Adrenal gland (tissue), 12 donors: ENCODE measurements around the gene KLK11. TPM values are rescaled to one million over a fixed set of nuclear protein-coding genes. Genes with fewer than 3 reads are reported as not detected.

Experiments used
- DNase-seq, 7 donors: peaks; one replicate each; pipeline ENCODE4 v3.0.0-alpha.2; 2019 to 2020
- H3K27ac ChIP-seq, 5 donors: fragments of 200-600 bp; sonication (generic) in 4 of 5; 1 replicate in 3 of 5; 2 replicates in 2 of 5; pipeline versions ENCODE4 v1.5.1 to v1.8.0; 2016 to 2020; ENCODE audit warnings: mild to moderate bottlenecking in 1 of 5
- H3K27me3 ChIP-seq: fragments of 200-600 bp; 2 replicates; pipeline ENCODE4 v1.8.0; 2021
- H3K36me3 ChIP-seq, 2 donors: fragments of 200-600 bp; replicated peaks in 1 of 2; 1 replicate in 1 of 2; 2 replicates in 1 of 2; pipeline versions ENCODE4 v1.5.1 to v1.8.0; 2018 to 2022
- H3K4me1 ChIP-seq, 2 donors: fragments of 200-600 bp; replicated peaks in 1 of 2; 1 replicate in 1 of 2; 2 replicates in 1 of 2; pipeline versions ENCODE4 v1.5.1 to v1.8.0; 2018 to 2021
- H3K4me3 ChIP-seq, 4 donors: fragments of 200-600 bp; sonication (generic) in 3 of 4; one replicate each; pipeline ENCODE4 v1.5.1; 2016 to 2018
- H3K9me3 ChIP-seq, 3 donors: fragments of 200-600 bp; sonication (generic) in 1 of 3; replicated peaks in 1 of 3; 1 replicate in 2 of 3; 2 replicates in 1 of 3; pipeline versions ENCODE4 v1.5.1 to v1.8.0; 2016 to 2021
- CTCF ChIP-seq, 6 experiments: fragments of 450-650 bp in 4 of 6; fragments of 200-600 bp in 2 of 6; sonication (generic) in 1 of 6; IDR thresholded peaks; 1 replicate in 5 of 6; 2 replicates in 1 of 6; pipeline versions ENCODE4 v1.5.1 to v1.8.0; 2016 to 2021; ENCODE audit warnings: antibody characterized with exemption in 6 of 6, mild to moderate bottlenecking in 2 of 6, moderate library complexity in 1 of 6
- POLR2A ChIP-seq, 2 donors: fragments of 450-650 bp; IDR thresholded peaks; one replicate each; pipeline ENCODE4 v1.6.1; 2017; ENCODE audit warnings: antibody characterized with exemption in 2 of 2, mild to moderate bottlenecking in 2 of 2, moderate library complexity in 1 of 2
- WGBS, 4 donors: extraction: QIAGEN DNeasy Blood & Tissue Kit in 2 of 4; methylation state at CpG; one replicate each; pipeline versions ENCODE4 v1.1.5 to v1.1.7; 2013 to 2017; 5-methylcytosine and 5-hydroxymethylcytosine counted together
- intact Hi-C, 2 donors: fragments of 100-400 bp; cut with DNase I; formaldehyde crosslinking; loops; one replicate each; pipeline versions ENCODE4 v1.14.1 to v1.15.0; 2022 to 2023
- polyA plus RNA-seq, 3 donors: library from polyadenylated mRNA; stranded (reverse); fragments of 200-250 nt in 2 of 3; fragments of 350-450 nt in 1 of 3; fragmentation: Illumina TruSeq in 1 of 3; extraction: RNeasy Lipid Tissue Mini Kit (QIAGEN cat#74804) in 1 of 3; gene quantifications; one replicate each; pipeline ENCODE4 v1.2.3, GENCODE V29; 2013 to 2014
- total RNA-seq, 9 donors: library from RNA; depleted of rRNA in 4 of 9; stranded (reverse); fragments of >200 nt in 4 of 9; fragments of 120-200 nt in 1 of 9; fragmentation: NEBNext Ultra II Directional in 1 of 9; extraction: Animal tissue kit (Norgen Biotek cat#: 25700) in 1 of 9; gene quantifications; one replicate each; pipeline versions ENCODE4 v1.1.0 to v1.2.4, GENCODE V29; 2013 to 2023
- donor health status: healthy with polysubstance abuse.
- donor health status: Bipolar disorder and iron deficiency.
- donor health status: DM: yes; HTN: yes; CAD: no.
- donor health status: DM: no; HTN: no; CAD: no.
- donor health status: DM: no; HTN: no; CAD: no.
- donor health status: DM: yes; HTN: yes; CAD: no.

The KLK11 gene
- total and polyA plus RNA-seq, 12 donors: 0.07 to 0.32 TPM; not detected in 10

- Histone ChIP-seq H3K4me1 (no peaks in the 10 kb centered on the region), H3K9me3 (no peaks in the 10 kb centered on the region), H3K36me3 (no peaks in the 10 kb centered on the region), H3K27me3 (peaks cover 8% of the 10 kb centered on the region), H3K4me3 (no peak overlapping the region), H3K27ac (no peak overlapping the region)
- no peak for DNase-seq
- intact Hi-C loops: no loop called here
- no peak for TF ChIP-seq POLR2A (IDR thresholded peaks at IDR 0.05)
- no peak for TF ChIP-seq CTCF (IDR thresholded peaks at IDR 0.05)
- 61 to 75% (median 64%) methylated on average over 4 of the region's 4 CpGs for WGBS, 4 donors
Observed at GRCh38 chr19:50977626-50978025, 48.8 kb downstream of the KLK11 start.

- Histone ChIP-seq H3K4me1 (no peaks in the 10 kb centered on the region), H3K27ac (no peak overlapping the region), H3K36me3 (no peaks in the 10 kb centered on the region), H3K27me3 (peaks cover 8% of the 10 kb centered on the region), H3K4me3 (no peak overlapping the region), H3K9me3 (no peaks in the 10 kb centered on the region)
- intact Hi-C loops: no loop called here
- WGBS, 4 donors: 16 to 29% (median 28%) methylated on average over 6 to 8 of the region's 8 CpGs
- TF ChIP-seq CTCF (IDR thresholded peaks at IDR 0.05) (no peak), POLR2A (IDR thresholded peaks at IDR 0.05) (no peak)
- no peak for DNase-seq
Observed at GRCh38 chr19:50975766-50976165, 50.6 kb downstream of the KLK11 start.

GRCh38 chr19:50974702-50975556, 51.5 kb downstream of the KLK11 start:
- WGBS, 4 donors: 17 to 56% (median 51%) methylated on average over 1 to 8 of the region's 9 CpGs
- intact Hi-C loops: no loop called here
- Histone ChIP-seq H3K27me3 (peaks cover 8% of the 10 kb centered on the region), H3K9me3 (no peaks in the 10 kb centered on the region), H3K27ac (no peak overlapping the region), H3K4me1 (no peaks in the 10 kb centered on the region), H3K36me3 (no peaks in the 10 kb centered on the region), H3K4me3 (no peak overlapping the region)
- DNase-seq: no peak
- no peak for TF ChIP-seq CTCF (IDR thresholded peaks at IDR 0.05)
- TF ChIP-seq POLR2A (IDR thresholded peaks at IDR 0.05): no peak

GRCh38 chr19:50972795-50973376, 53.5 kb downstream of the KLK11 start:
- no peak for DNase-seq
- peaks cover 14% of the 10 kb centered on the region for H3K27me3 ChIP-seq
- WGBS, 4 donors: 73 to 80% (median 75%) methylated on average over 9 of the region's 9 CpGs
- intact Hi-C loops: no loop called here
- no peaks in the 10 kb centered on the region for H3K9me3 ChIP-seq
- no peaks in the 10 kb centered on the region for H3K4me1 ChIP-seq
- H3K27ac ChIP-seq: no peak overlapping the region
- H3K36me3 ChIP-seq: no peaks in the 10 kb centered on the region
- TF ChIP-seq POLR2A (IDR thresholded peaks at IDR 0.05): no peak
- no peak overlapping the region for H3K4me3 ChIP-seq

Other genes starting within 250 kb of the KLK11 start
- not detected for gene ACP4, start 236.2 kb downstream of the KLK11 start, total RNA-seq
- gene ACP4, start 236.2 kb downstream of the KLK11 start, polyA plus RNA-seq: not detected
- 1 to 10 TPM in 6 of 9 donors, not detected in 3; 1.4 to 8.6 (median 2.4) TPM for gene KLK1, start 202.8 kb downstream of the KLK11 start, total RNA-seq
- 10 to 100 TPM in 2 of 3 donors, 1 to 10 TPM in 1; 1.1 to 26.5 (median 11.2) TPM for gene KLK1, start 202.8 kb downstream of the KLK11 start, polyA plus RNA-seq
- gene KLK15, start 193.0 kb downstream of the KLK11 start, total RNA-seq: 1 to 10 TPM in 4 of 9 donors, under 1 TPM in 3, not detected in 2; 0.28 to 5.1 (median 1.0) TPM
- gene KLK15, start 193.0 kb downstream of the KLK11 start, polyA plus RNA-seq: 1 to 10 TPM in 1 of 3 donors, under 1 TPM in 2; 0.15 to 1.7 (median 0.34) TPM
- gene KLK3, start 171.7 kb downstream of the KLK11 start, total RNA-seq: 1 to 10 TPM in 2 of 9 donors, under 1 TPM in 3, not detected in 4; 0.11 to 4.8 (median 0.98) TPM
- 10 to 100 TPM in 1 of 3 donors, 1 to 10 TPM in 1, under 1 TPM in 1; 0.35 to 26.0 (median 1.3) TPM for gene KLK3, start 171.7 kb downstream of the KLK11 start, polyA plus RNA-seq
- under 1 TPM in 1 of 9 donors, not detected in 8; 0.61 TPM for gene KLK2, start 153.2 kb downstream of the KLK11 start, total RNA-seq
- under 1 TPM in 1 of 3 donors, not detected in 2; 0.20 TPM for gene KLK2, start 153.2 kb downstream of the KLK11 start, polyA plus RNA-seq
- 10 to 100 TPM in 1 of 9 donors, 1 to 10 TPM in 3, under 1 TPM in 1, not detected in 4; 0.28 to 10.2 (median 2.2) TPM for gene KLK4, start 115.2 kb downstream of the KLK11 start, total RNA-seq
- gene KLK4, start 115.2 kb downstream of the KLK11 start, polyA plus RNA-seq: 10 to 100 TPM in 2 of 3 donors, under 1 TPM in 1; 0.42 to 16.8 (median 10.9) TPM
- not detected for gene KLK5, start 73.6 kb downstream of the KLK11 start, total RNA-seq
- not detected for gene KLK5, start 73.6 kb downstream of the KLK11 start, polyA plus RNA-seq
- gene KLK6, start 57.0 kb downstream of the KLK11 start, total RNA-seq: not detected
- gene KLK6, start 57.0 kb downstream of the KLK11 start, polyA plus RNA-seq: not detected
- gene KLK7, start 42.7 kb downstream of the KLK11 start, total RNA-seq: under 1 TPM in 1 of 9 donors, not detected in 8; 0.06 TPM
- gene KLK7, start 42.7 kb downstream of the KLK11 start, polyA plus RNA-seq: under 1 TPM in 1 of 3 donors, not detected in 2; 0.03 TPM
- gene KLK8, start 25.0 kb downstream of the KLK11 start, total RNA-seq: under 1 TPM in 1 of 9 donors, not detected in 8; 0.39 TPM
- gene KLK8, start 25.0 kb downstream of the KLK11 start, polyA plus RNA-seq: under 1 TPM in 2 of 3 donors, not detected in 1; 0.34 to 0.80 TPM
- gene KLK10, start 6.9 kb downstream of the KLK11 start, total RNA-seq: 1 to 10 TPM in 1 of 9 donors, under 1 TPM in 3, not detected in 5; 0.23 to 1.4 (median 0.36) TPM
- under 1 TPM in 2 of 3 donors, not detected in 1; 0.34 to 0.56 TPM for gene KLK10, start 6.9 kb downstream of the KLK11 start, polyA plus RNA-seq
- not detected for gene KLK12, start 8.4 kb upstream of the KLK11 start, total RNA-seq
- under 1 TPM in 1 of 3 donors, not detected in 2; 0.17 TPM for gene KLK12, start 8.4 kb upstream of the KLK11 start, polyA plus RNA-seq
- under 1 TPM in 1 of 9 donors, not detected in 8; 0.11 TPM for gene KLK13, start 38.5 kb upstream of the KLK11 start, total RNA-seq
- gene KLK13, start 38.5 kb upstream of the KLK11 start, polyA plus RNA-seq: under 1 TPM in 1 of 3 donors, not detected in 2; 0.47 TPM
- gene KLK14, start 56.3 kb upstream of the KLK11 start, total RNA-seq: under 1 TPM in 2 of 9 donors, not detected in 7; 0.25 to 0.65 TPM
- under 1 TPM in 2 of 3 donors, not detected in 1; 0.48 to 0.81 TPM for gene KLK14, start 56.3 kb upstream of the KLK11 start, polyA plus RNA-seq
- 10 to 100 TPM in 4 of 9 donors, 1 to 10 TPM in 5; 5.0 to 23.9 (median 9.8) TPM for gene CTU1, start 81.8 kb upstream of the KLK11 start, total RNA-seq
- 1 to 10 TPM; 1.1 to 7.3 (median 5.8) TPM for gene CTU1, start 81.8 kb upstream of the KLK11 start, polyA plus RNA-seq
- 10 to 100 TPM in 6 of 9 donors, 1 to 10 TPM in 3; 1.5 to 29.7 (median 16.8) TPM for gene SIGLEC9, start 98.3 kb upstream of the KLK11 start, total RNA-seq
- gene SIGLEC9, start 98.3 kb upstream of the KLK11 start, polyA plus RNA-seq: 1 to 10 TPM; 3.6 to 7.6 (median 4.6) TPM
- gene SIGLEC7, start 115.7 kb upstream of the KLK11 start, total RNA-seq: 10 to 100 TPM in 5 of 9 donors, 1 to 10 TPM in 3, under 1 TPM in 1; 1.00 to 13.1 (median 10.1) TPM
- gene SIGLEC7, start 115.7 kb upstream of the KLK11 start, polyA plus RNA-seq: 1 to 10 TPM; 2.3 to 8.6 (median 3.8) TPM
- 10 to 100 TPM in 5 of 9 donors, 1 to 10 TPM in 4; 2.2 to 21.8 (median 12.9) TPM for gene CD33, start 198.5 kb upstream of the KLK11 start, total RNA-seq
- 10 to 100 TPM in 1 of 3 donors, 1 to 10 TPM in 2; 2.7 to 14.4 (median 4.9) TPM for gene CD33, start 198.5 kb upstream of the KLK11 start, polyA plus RNA-seq
- gene SIGLECL1, start 224.5 kb upstream of the KLK11 start, total RNA-seq: 1 to 10 TPM in 1 of 9 donors, not detected in 8; 1.0 TPM
- not detected for gene SIGLECL1, start 224.5 kb upstream of the KLK11 start, polyA plus RNA-seq